IPS-18a (cell line): ENCODE results near the gene ATP1A4.

Experiments
- H3K27ac ChIP-seq: one replicate; pipeline ENCODE4 v1.5.1; 2013; ENCODE audit warnings: low read length
- H3K27me3 ChIP-seq: one replicate; pipeline ENCODE4 v1.6.1; 2013; ENCODE audit warnings: mild to moderate bottlenecking, low read length; ENCODE audit not compliant: control insufficient read depth, insufficient read depth
- H3K36me3 ChIP-seq: one replicate; pipeline ENCODE4 v1.6.1; 2013; ENCODE audit warnings: low read depth, low read length; ENCODE audit not compliant: control insufficient read depth
- H3K4me1 ChIP-seq: one replicate; pipeline ENCODE4 v1.6.1; 2013; ENCODE audit warnings: low read depth, low read length; ENCODE audit not compliant: control insufficient read depth
- H3K4me3 ChIP-seq: one replicate; pipeline ENCODE4 v1.5.1; 2013; ENCODE audit warnings: low read length
- H3K9ac ChIP-seq: one replicate; pipeline ENCODE4 v1.6.1; 2013; ENCODE audit warnings: mild to moderate bottlenecking, low read length, moderate library complexity
- H3K9me3 ChIP-seq: one replicate; pipeline ENCODE4 v1.6.1; 2013; ENCODE audit warnings: low read depth, low read length; ENCODE audit not compliant: control insufficient read depth

The ATP1A4 gene

DNA sequence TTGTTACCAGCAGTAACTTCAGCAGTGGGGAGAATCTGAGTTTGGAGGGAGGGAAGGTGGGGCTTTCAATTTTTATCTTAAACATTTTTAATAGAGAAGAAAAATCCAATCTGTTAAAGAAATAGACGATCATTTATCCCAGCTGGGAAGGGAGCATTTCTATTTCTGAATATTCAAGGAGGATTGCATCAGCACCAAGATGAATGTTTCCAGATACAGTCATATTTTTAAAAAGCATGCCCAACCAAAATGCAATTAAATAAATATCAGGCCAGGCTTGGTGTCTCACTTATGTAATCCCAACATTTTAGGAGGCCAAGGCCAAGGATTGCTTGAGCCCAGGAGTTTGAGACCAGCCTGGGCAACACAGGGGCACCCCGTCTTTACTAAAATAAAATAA, 1.7 kb upstream of the ATP1A4 start:
- Histone ChIP-seq H3K36me3 (no peaks in the 10 kb centered on the region), H3K27ac (no peak overlapping the region), H3K27me3 (no peaks in the 10 kb centered on the region), H3K4me3 (no peak overlapping the region), H3K9ac (no peak overlapping the region), H3K9me3 (no peaks in the 10 kb centered on the region), H3K4me1 (peaks cover 4% of the 10 kb centered on the region)

DNA sequence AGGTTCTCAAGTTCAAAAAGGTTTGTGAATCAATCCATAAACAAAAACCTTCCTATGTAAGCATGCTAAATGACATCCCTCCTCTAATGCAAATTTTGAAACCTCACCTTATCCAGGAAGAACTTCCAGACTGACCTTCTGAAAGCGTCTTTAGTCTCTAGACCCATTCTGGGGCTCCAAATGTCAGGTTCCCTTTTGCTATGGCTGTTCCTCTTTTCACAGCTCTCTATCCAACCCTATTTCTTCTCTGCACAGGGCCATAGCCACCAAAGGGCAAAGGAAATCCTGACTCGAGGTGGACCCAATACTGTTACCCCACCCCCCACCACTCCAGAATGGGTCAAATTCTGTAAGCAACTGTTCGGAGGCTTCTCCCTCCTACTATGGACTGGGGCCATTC, 3.4 kb downstream of the ATP1A4 start:
- Histone ChIP-seq H3K4me3 (no peak overlapping the region), H3K9ac (no peak overlapping the region), H3K27ac (no peak overlapping the region), H3K9me3 (no peaks in the 10 kb centered on the region), H3K4me1 (no peaks in the 10 kb centered on the region), H3K27me3 (no peaks in the 10 kb centered on the region), H3K36me3 (no peaks in the 10 kb centered on the region)

DNA sequence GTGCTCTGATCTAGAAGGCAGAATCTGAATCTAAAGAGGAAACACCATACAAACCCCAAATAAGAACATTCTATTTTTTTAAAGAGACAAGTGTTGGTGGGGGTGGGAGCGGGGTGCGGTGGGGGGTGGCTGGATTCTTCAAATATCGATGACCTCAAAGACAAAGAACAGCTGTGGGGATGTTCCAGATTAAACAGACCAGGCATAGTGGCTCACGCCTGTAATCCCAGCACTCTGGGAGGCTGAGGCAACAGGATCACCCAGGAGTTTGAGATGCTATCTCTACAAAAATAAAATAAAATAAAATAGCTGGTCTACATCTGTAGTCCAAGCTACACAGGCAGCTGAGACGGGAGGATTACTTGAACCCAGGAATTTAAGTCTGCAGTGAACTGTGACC, 5.0 kb downstream of the ATP1A4 start:
- no peaks in the 10 kb centered on the region for H3K27me3 ChIP-seq
- no peak overlapping the region for H3K27ac ChIP-seq
- H3K9me3 ChIP-seq, result no peaks in the 10 kb centered on the region
- no peaks in the 10 kb centered on the region for H3K4me1 ChIP-seq
- no peaks in the 10 kb centered on the region for H3K36me3 ChIP-seq
- no peak overlapping the region for H3K4me3 ChIP-seq
- H3K9ac ChIP-seq, result no peak overlapping the region

DNA sequence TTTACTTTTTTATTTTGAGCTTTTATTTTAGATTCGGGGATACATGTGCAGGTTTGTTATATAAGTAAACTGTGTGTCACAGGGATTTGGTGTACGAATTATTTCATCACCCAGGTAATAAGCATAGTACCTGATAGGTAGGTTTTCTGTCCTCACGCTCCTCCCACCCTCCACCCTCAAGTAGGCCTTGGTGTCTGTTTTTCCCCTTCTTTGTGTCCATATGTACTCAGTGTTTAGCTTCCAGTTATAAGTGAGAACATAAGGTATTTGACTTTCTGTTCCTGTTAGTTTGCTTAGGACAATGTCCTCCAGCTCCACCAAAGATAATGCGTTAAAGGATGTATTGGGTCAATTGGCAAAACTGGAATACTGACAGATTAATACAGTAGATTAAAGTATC, 5.8 kb downstream of the ATP1A4 start:
- Histone ChIP-seq H3K9me3 (no peaks in the 10 kb centered on the region), H3K9ac (no peak overlapping the region), H3K27ac (no peak overlapping the region)

DNA sequence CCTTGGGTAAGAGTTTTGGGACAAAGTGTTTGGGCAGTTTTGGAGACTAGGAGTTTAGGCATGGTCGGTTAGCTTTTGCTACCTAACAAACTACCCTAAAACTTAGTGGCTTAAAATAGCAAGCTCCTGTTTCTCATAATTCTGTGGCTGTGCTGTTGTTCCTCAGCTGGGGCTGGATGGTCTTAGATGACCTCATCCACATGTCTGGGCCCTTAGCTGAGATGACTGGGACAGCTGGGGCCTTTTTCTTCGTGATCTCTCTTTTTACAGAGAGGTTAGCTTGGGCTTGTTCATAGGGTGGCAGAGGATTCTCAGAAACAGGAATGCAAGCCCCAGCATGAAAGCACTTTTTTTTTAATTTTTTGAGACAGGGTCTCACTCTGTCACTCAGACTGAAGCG, 6.6 kb downstream of the ATP1A4 start:
- H3K36me3 ChIP-seq, result no peaks in the 10 kb centered on the region
- H3K4me1 ChIP-seq, result peaks cover 3% of the 10 kb centered on the region
- no peak overlapping the region for H3K4me3 ChIP-seq
- no peak overlapping the region for H3K27ac ChIP-seq
- no peak overlapping the region for H3K9ac ChIP-seq
- H3K27me3 ChIP-seq, result no peaks in the 10 kb centered on the region
- H3K9me3 ChIP-seq, result no peaks in the 10 kb centered on the region

More for the DNA sequence above, 5.8 kb downstream of the ATP1A4 start:
- H3K27me3 ChIP-seq, result no peaks in the 10 kb centered on the region
- H3K4me3 ChIP-seq, result no peak overlapping the region
- H3K4me1 ChIP-seq, result no peaks in the 10 kb centered on the region
- no peaks in the 10 kb centered on the region for H3K36me3 ChIP-seq

DNA sequence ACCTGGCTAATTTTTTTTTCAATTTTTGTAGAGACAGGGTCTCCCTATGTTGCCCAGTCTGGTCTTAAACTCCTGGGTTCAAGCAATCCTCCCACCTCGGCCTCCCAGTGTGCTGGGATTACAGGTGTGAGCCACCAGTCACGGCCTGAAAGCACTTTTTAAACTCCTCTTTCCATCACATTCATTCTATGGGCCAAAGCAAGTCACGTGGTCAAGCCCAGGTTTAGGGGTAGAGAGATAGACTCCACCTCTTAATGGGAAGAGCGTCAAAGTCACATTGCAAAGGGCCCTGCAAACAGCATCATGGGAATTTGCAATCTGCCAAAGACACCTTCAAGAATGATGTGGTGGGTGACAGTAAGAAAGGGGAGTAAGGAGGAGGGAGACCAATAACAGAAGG, 7.1 kb downstream of the ATP1A4 start:
- H3K4me1 ChIP-seq, result peaks cover 3% of the 10 kb centered on the region
- no peaks in the 10 kb centered on the region for H3K27me3 ChIP-seq
- H3K4me3 ChIP-seq, result no peak overlapping the region
- no peak overlapping the region for H3K9ac ChIP-seq
- no peaks in the 10 kb centered on the region for H3K9me3 ChIP-seq
- H3K36me3 ChIP-seq, result no peaks in the 10 kb centered on the region
- H3K27ac ChIP-seq, result no peak overlapping the region

DNA sequence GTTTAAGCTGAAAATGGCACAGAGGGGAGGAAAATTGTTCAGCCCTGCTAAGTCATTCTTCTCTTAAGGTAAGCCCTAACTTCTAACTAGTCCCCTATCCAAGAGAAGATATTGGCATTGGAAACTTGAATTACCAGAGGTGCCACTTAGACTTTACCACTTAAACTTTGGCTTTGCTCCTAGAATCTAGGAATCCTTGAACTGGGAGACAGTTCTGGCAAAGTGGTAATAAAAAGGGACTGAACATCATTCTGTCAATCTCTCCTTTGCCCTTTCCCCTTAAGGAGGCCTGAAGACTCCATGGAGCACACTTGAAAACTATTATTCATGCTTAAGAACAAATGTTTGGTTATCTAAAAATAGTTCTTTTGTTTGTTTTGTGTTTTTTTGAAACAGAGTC, 8.4 kb downstream of the ATP1A4 start:
- Histone ChIP-seq H3K9ac (no peak overlapping the region), H3K9me3 (no peaks in the 10 kb centered on the region), H3K27me3 (no peaks in the 10 kb centered on the region), H3K4me1 (peaks cover 3% of the 10 kb centered on the region), H3K27ac (no peak overlapping the region), H3K4me3 (no peak overlapping the region), H3K36me3 (no peaks in the 10 kb centered on the region)

DNA sequence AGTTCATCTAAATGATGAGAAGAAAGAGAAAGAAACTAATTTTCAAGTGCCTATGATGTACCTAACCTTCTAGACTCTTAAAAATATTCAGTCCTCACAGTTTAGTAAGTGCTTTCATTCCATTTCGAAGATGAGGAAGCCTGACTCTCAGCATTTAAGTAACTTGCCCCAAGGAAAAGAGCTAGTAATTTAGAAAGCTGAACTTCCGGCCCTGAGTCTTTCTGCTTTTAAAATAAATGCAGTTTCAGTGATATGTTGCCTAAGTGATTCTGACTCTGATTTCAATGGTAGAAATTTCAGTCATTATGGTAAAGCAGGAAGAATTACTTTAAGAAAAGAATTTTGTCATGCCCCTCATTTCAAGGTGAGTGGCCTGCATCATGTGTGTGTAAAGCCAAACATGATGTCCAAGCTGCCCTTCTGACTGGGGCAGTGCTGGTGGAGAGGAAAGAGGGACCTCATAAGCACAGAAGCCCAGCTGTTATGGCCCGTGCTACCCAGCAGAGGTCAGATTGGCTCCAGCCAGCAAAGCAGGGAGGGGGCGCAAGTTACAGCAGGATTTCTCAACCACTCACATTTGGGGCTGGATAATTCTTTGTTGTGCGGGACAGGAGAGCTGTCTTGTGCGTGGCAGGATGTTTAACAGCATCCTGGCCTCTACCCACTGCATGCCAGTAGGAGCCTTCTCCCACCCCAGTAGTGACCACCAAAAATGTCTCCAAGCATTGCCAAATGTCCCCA, 10.7 kb downstream of the ATP1A4 start:
- no peaks in the 10 kb centered on the region for H3K27me3 ChIP-seq
- H3K9ac ChIP-seq, result no peak overlapping the region
- no peaks in the 10 kb centered on the region for H3K9me3 ChIP-seq
- H3K27ac ChIP-seq, result no peak overlapping the region
- no peak overlapping the region for H3K4me3 ChIP-seq
- peaks cover 9% of the 10 kb centered on the region for H3K4me1 ChIP-seq
- H3K36me3 ChIP-seq, result no peaks in the 10 kb centered on the region

DNA sequence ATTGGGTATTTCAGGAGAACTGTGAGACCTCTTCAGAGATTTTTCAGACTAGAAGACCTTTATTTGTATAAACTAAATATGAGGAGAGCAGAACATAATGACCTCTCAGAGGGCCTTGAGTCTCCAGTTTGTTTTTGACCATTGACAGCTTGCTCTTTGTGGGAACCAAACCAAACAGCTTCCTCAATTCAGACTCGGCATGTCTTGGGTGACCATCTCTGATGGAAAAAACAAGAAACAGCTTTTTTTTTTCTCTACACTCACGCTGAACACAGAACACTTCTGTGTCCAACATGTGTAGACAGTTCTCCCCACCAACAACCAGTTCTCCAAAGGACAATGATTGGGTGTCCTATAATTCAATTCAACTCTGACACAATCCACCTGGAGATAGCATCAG, 11.5 kb downstream of the ATP1A4 start:
- Histone ChIP-seq H3K9ac (no peak overlapping the region), H3K27ac (no peak overlapping the region), H3K9me3 (no peaks in the 10 kb centered on the region), H3K4me3 (no peak overlapping the region), H3K27me3 (no peaks in the 10 kb centered on the region), H3K4me1 (peaks cover 17% of the 10 kb centered on the region), H3K36me3 (no peaks in the 10 kb centered on the region)

DNA sequence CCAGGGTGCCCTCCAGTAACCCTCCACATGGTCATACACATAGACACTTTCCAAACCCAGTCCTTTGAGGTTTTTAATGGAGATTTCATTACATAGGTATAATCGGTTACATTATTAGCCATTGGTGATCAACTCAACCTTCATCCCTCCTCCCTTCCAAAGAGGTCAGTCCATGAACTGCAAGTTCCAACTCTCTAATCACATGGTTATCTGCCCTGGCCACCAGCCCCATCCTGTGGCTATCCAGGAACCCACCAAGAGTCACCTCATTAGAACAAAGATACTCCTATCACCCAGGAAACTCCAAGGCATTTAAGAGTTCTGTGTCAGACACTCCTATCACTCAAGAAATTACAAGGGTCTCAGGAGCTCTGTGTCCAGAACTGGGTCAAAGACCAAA, 12.2 kb downstream of the ATP1A4 start:
- no peak overlapping the region for H3K4me3 ChIP-seq

DNA sequence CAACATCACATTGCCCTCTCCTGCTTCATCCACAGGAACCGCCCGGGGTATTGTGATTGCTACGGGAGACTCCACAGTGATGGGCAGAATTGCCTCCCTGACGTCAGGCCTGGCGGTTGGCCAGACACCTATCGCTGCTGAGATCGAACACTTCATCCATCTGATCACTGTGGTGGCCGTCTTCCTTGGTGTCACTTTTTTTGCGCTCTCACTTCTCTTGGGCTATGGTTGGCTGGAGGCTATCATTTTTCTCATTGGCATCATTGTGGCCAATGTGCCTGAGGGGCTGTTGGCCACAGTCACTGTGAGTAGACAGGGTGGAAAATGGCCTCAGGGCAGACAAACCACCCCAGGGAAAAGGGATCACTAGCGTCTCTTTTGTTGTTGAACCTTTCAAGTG, 12.7 kb downstream of the ATP1A4 start:
- H3K9me3 ChIP-seq, result no peaks in the 10 kb centered on the region
- H3K9ac ChIP-seq, result no peak overlapping the region
- peaks cover 28% of the 10 kb centered on the region for H3K4me1 ChIP-seq
- no peaks in the 10 kb centered on the region for H3K27me3 ChIP-seq
- no peaks in the 10 kb centered on the region for H3K36me3 ChIP-seq
- no peak overlapping the region for H3K27ac ChIP-seq
- H3K4me3 ChIP-seq, result no peak overlapping the region

More for the DNA sequence above, 12.2 kb downstream of the ATP1A4 start:
- Histone ChIP-seq H3K9me3 (no peaks in the 10 kb centered on the region), H3K36me3 (no peaks in the 10 kb centered on the region), H3K4me1 (peaks cover 23% of the 10 kb centered on the region), H3K27ac (no peak overlapping the region), H3K9ac (no peak overlapping the region), H3K27me3 (no peaks in the 10 kb centered on the region)

DNA sequence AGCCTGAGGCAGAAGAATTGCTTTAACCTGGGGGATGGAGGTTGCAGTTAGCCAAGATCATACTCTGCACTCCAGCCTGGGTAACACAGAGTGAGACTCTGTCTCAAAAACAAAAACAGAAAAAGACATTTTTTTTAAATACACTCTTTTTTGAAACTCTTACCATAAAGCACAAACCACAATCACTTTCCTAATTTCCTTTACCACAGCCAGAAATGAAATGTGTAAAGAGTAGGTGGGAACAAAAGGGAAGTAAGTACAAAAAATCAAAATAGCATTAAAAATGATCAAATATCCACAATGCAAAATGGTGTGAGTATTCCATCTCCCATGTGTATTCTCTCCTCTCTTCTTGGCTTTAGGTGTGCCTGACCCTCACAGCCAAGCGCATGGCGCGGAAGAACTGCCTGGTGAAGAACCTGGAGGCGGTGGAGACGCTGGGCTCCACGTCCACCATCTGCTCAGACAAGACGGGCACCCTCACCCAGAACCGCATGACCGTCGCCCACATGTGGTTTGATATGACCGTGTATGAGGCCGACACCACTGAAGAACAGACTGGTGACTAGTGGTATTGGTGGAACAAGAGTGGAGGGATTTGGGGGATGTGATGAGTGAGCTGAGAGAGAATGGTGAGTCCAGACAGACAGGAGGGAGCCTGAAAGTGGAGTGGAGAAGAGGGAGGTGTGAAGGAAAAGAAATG, 14.9 kb downstream of the ATP1A4 start:
- Histone ChIP-seq H3K27ac (no peak overlapping the region), H3K27me3 (no peaks in the 10 kb centered on the region), H3K9me3 (no peaks in the 10 kb centered on the region), H3K9ac (no peak overlapping the region), H3K4me3 (no peak overlapping the region), H3K4me1 (peaks cover 47% of the 10 kb centered on the region), H3K36me3 (no peaks in the 10 kb centered on the region)
